DOHH2 (cell line): Measurements from ENCODE around the gene PRG2.

Source experiments
- H3F3A ChIP-seq: fragments of 200-600 bp; sonication (generic), shearing (Covaris generic); 2 replicates; pipeline ENCODE4 v1.6.0; 2016; ENCODE audit warnings: antibody characterized with exemption, mild to moderate bottlenecking; ENCODE audit not compliant: control insufficient read depth, insufficient read depth
- H3K27ac ChIP-seq: fragments of 200-600 bp; sonication (generic); 2 replicates; pipeline ENCODE4 v1.5.1; 2014; ENCODE audit warnings: low read depth, mild to moderate bottlenecking, low read length, moderate library complexity
- H3K27me3 ChIP-seq: fragments of 200-600 bp; sonication (generic); 2 replicates; pipeline ENCODE4 v1.6.1; 2014; ENCODE audit warnings: mild to moderate bottlenecking, low read length, mixed read lengths; ENCODE audit not compliant: control insufficient read depth
- H3K36me3 ChIP-seq: fragments of 200-600 bp; sonication (generic); 2 replicates; pipeline ENCODE4 v1.6.1; 2014; ENCODE audit warnings: mild to moderate bottlenecking, low read length, moderate library complexity, mixed read lengths; ENCODE audit not compliant: control insufficient read depth
- H3K4me1 ChIP-seq: fragments of 200-600 bp; sonication (generic); 2 replicates; pipeline ENCODE4 v1.6.1; 2014; ENCODE audit warnings: mild to moderate bottlenecking, low read length, mixed read lengths; ENCODE audit not compliant: control insufficient read depth
- H3K4me2 ChIP-seq: fragments of 200-600 bp; sonication (generic); 2 replicates; pipeline ENCODE4 v1.6.0; 2014; ENCODE audit warnings: mild to moderate bottlenecking, low read length, moderate library complexity
- H3K4me3 ChIP-seq: fragments of 200-600 bp; sonication (generic); 2 replicates; pipeline ENCODE4 v1.5.1; 2014; ENCODE audit warnings: mild to moderate bottlenecking, low read length, mixed read lengths
- H3K79me2 ChIP-seq: fragments of 200-600 bp; sonication (generic); 2 replicates; pipeline ENCODE4 v1.6.1; 2014; ENCODE audit warnings: mild to moderate bottlenecking, low read length, mixed read lengths; ENCODE audit not compliant: control insufficient read depth
- H3K9me2 ChIP-seq: fragments of 200-600 bp; sonication (generic); replicated peaks from 2 replicates; pipeline ENCODE4 v1.6.1; 2014; ENCODE audit warnings: mild to moderate bottlenecking, low read length, mixed read lengths; ENCODE audit not compliant: control insufficient read depth
- H3K9me3 ChIP-seq: fragments of 200-600 bp; sonication (generic); 2 replicates; pipeline ENCODE4 v1.6.1; 2014; ENCODE audit warnings: antibody characterized with exemption, low read length, mixed read lengths; ENCODE audit not compliant: control insufficient read depth, insufficient read depth
- H4K20me1 ChIP-seq: fragments of 200-600 bp; sonication (generic); 2 replicates; pipeline ENCODE4 v1.6.0; 2014; ENCODE audit warnings: low read depth, mild to moderate bottlenecking, antibody characterized with exemption, low read length, moderate library complexity; ENCODE audit not compliant: control insufficient read depth, insufficient read depth
- EZH2phosphoT487 ChIP-seq: fragments of 200-600 bp; sonication (generic); IDR thresholded peaks from 2 replicates; pipeline ENCODE4 v1.6.1; 2017; ENCODE audit warnings: borderline replicate concordance, mild to moderate bottlenecking, antibody characterized with exemption, low read length, moderate library complexity, mixed read lengths
- TF ChIP-seq, protein P1 (sequence below): fragments of 200-600 bp; sonication (generic); IDR thresholded peaks from one replicate; pipeline ENCODE4 v1.5.1; 2014; ENCODE audit warnings: antibody characterized with exemption, mild to moderate bottlenecking, low read depth, low read length; ENCODE audit not compliant: poor library complexity, severe bottlenecking

The PRG2 gene

DNA sequence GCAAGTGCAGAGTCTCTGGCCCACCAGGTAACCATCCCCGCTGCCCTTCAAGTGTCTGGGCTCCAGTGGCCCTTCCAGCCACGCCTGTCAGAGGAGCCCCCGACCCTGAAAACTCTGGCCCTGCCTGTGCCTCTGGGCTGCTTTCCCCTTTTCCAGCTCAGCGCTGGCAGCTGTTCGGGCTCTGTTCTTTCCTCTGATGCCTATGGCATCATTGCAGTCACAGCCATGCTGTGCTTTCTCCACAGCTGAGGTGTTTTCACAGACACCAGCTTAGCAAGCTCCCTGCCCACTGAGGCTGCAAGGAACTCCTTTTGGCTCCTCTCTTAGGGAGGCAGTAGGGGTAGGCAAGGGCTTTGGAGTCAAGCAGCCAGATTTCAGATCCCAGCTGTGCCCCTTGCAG, 31.1 kb downstream of the PRG2 start:
- H3K36me3 ChIP-seq: no peaks in the 10 kb centered on the region
- no peaks in the 10 kb centered on the region for H3K79me2 ChIP-seq
- no peaks in the 10 kb centered on the region for H3K9me3 ChIP-seq
- TF ChIP-seq EZH2phosphoT487: no peak
- TF ChIP-seq, protein P1, sequence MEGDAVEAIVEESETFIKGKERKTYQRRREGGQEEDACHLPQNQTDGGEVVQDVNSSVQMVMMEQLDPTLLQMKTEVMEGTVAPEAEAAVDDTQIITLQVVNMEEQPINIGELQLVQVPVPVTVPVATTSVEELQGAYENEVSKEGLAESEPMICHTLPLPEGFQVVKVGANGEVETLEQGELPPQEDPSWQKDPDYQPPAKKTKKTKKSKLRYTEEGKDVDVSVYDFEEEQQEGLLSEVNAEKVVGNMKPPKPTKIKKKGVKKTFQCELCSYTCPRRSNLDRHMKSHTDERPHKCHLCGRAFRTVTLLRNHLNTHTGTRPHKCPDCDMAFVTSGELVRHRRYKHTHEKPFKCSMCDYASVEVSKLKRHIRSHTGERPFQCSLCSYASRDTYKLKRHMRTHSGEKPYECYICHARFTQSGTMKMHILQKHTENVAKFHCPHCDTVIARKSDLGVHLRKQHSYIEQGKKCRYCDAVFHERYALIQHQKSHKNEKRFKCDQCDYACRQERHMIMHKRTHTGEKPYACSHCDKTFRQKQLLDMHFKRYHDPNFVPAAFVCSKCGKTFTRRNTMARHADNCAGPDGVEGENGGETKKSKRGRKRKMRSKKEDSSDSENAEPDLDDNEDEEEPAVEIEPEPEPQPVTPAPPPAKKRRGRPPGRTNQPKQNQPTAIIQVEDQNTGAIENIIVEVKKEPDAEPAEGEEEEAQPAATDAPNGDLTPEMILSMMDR: no peak
- H4K20me1 ChIP-seq: no peaks in the 10 kb centered on the region
- no peaks in the 10 kb centered on the region for H3K4me1 ChIP-seq
- H3K4me2 ChIP-seq: no peak overlapping the region
- H3K9me2 ChIP-seq: no peaks in the 10 kb centered on the region
- peaks cover 39% of the 10 kb centered on the region for H3K27me3 ChIP-seq
- no peak overlapping the region for H3K27ac ChIP-seq
- no peaks in the 10 kb centered on the region for H3F3A ChIP-seq
- H3K4me3 ChIP-seq: no peak overlapping the region

DNA sequence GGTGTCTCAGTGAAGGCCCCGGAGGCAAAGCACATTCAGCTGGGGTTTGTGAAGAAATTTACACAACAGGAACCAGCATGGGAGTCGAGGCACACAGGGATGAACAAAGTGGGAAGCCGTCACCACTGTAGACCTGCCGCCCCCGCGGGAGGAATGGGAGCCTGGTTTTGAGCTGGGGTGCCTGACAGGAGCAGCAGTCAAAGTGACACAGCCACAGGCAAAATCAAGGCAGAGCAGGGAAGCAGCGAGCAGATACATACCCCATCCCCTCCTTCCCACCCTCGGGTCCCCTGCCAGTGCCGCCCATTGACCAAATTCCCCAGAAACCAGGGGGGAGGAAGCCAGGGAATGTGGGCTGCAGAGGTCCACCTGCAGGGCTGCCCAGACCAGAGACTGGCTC, 31.5 kb downstream of the PRG2 start:
- peaks cover 42% of the 10 kb centered on the region for H3K27me3 ChIP-seq
- no peaks in the 10 kb centered on the region for H4K20me1 ChIP-seq
- H3K4me2 ChIP-seq: no peak overlapping the region
- no peaks in the 10 kb centered on the region for H3K9me3 ChIP-seq
- H3K4me3 ChIP-seq: no peak overlapping the region
- TF ChIP-seq EZH2phosphoT487: no peak
- TF ChIP-seq, protein P1: no peak
- H3K79me2 ChIP-seq: no peaks in the 10 kb centered on the region
- no peaks in the 10 kb centered on the region for H3K36me3 ChIP-seq
- no peaks in the 10 kb centered on the region for H3F3A ChIP-seq
- H3K27ac ChIP-seq: no peak overlapping the region
- no peaks in the 10 kb centered on the region for H3K4me1 ChIP-seq
- H3K9me2 ChIP-seq: no peaks in the 10 kb centered on the region

DNA sequence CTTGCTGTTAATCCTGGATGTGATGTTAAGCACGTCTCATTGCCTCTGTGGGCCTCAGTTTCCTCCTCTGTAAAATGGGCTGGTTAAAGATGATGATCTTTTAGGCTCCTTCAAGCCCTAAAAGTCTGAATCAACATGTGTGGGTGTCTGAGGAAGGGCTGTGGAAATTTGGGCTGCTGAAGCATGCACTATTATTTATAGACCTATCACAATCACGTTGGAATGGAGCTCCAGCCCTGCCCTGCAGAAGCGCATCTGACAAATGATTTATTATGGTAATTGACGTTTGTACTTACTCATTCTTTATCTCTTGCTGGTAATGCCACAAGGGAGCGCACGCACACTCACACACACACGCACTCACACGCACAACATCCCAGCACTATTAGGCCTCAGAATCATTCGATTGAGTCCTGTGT, 31.9 kb downstream of the PRG2 start:
- Histone ChIP-seq H3K4me1 (no peaks in the 10 kb centered on the region), H3K27me3 (peaks cover 39% of the 10 kb centered on the region), H3K36me3 (no peaks in the 10 kb centered on the region), H3K9me3 (no peaks in the 10 kb centered on the region), H3K79me2 (no peaks in the 10 kb centered on the region), H3K4me3 (no peak overlapping the region), H3K27ac (no peak overlapping the region), H4K20me1 (no peaks in the 10 kb centered on the region), H3K4me2 (no peak overlapping the region), H3K9me2 (no peaks in the 10 kb centered on the region), H3F3A (no peaks in the 10 kb centered on the region)
- TF ChIP-seq, protein P1: no peak
- TF ChIP-seq EZH2phosphoT487: no peak

DNA sequence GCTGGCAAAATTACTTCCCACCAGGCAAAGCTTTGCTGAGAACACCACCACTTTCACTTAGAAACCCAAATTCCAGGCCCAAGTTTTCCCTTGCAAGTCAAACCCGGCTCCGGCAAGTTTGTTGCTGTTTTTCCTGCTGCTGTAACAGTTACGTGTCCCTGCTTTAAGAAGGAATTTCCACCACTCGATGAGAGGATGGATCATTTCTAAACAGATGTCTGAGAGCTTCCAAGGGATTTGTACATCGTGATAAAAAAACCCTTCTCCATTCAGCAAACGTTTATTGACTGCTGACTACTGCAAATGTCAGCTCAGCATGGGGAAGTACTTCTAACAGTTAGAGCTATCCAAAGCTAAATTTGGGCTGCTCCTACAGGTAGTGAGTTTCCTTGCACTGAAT, 32.6 kb downstream of the PRG2 start:
- H3K4me3 ChIP-seq: no peak overlapping the region
- peaks cover 35% of the 10 kb centered on the region for H3K27me3 ChIP-seq
- no peaks in the 10 kb centered on the region for H3K36me3 ChIP-seq
- H3K79me2 ChIP-seq: no peaks in the 10 kb centered on the region
- no peaks in the 10 kb centered on the region for H3F3A ChIP-seq
- H3K4me1 ChIP-seq: no peaks in the 10 kb centered on the region
- TF ChIP-seq, protein P1: no peak
- TF ChIP-seq EZH2phosphoT487: no peak
- no peak overlapping the region for H3K27ac ChIP-seq
- H3K9me2 ChIP-seq: no peaks in the 10 kb centered on the region
- H3K4me2 ChIP-seq: no peak overlapping the region
- H4K20me1 ChIP-seq: no peaks in the 10 kb centered on the region
- no peaks in the 10 kb centered on the region for H3K9me3 ChIP-seq
